ENCODE data around the gene ODR4.

DNA sequence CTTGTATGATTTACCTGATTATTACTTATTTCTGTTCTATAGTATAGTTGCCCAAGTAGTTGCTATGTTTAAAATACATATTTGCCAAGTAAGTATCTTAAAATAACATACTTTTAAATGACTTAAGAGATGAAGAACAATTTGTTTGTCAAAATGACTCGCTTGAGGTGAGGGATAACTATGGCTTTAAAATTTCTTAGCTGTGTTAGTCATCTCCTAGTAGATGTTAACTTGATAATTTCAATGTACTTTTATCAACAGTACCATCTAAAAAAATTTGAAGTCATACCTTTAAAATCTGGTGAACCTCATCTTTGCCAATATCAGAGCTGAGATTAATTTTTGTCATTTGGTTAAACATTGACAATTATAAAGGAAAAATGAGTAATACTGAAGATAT is 37.7 kb downstream of the ODR4 start:
- TF ChIP-seq, protein P1, sequence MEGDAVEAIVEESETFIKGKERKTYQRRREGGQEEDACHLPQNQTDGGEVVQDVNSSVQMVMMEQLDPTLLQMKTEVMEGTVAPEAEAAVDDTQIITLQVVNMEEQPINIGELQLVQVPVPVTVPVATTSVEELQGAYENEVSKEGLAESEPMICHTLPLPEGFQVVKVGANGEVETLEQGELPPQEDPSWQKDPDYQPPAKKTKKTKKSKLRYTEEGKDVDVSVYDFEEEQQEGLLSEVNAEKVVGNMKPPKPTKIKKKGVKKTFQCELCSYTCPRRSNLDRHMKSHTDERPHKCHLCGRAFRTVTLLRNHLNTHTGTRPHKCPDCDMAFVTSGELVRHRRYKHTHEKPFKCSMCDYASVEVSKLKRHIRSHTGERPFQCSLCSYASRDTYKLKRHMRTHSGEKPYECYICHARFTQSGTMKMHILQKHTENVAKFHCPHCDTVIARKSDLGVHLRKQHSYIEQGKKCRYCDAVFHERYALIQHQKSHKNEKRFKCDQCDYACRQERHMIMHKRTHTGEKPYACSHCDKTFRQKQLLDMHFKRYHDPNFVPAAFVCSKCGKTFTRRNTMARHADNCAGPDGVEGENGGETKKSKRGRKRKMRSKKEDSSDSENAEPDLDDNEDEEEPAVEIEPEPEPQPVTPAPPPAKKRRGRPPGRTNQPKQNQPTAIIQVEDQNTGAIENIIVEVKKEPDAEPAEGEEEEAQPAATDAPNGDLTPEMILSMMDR (IDR thresholded peaks at IDR 0.05), result no peak
- TF ChIP-seq, protein P2, sequence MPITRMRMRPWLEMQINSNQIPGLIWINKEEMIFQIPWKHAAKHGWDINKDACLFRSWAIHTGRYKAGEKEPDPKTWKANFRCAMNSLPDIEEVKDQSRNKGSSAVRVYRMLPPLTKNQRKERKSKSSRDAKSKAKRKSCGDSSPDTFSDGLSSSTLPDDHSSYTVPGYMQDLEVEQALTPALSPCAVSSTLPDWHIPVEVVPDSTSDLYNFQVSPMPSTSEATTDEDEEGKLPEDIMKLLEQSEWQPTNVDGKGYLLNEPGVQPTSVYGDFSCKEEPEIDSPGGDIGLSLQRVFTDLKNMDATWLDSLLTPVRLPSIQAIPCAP (CRISPR knock-in tag; IDR thresholded peaks at IDR 0.05), result no peak
- TF ChIP-seq CREB1 (CRISPR knock-in tag; IDR thresholded peaks at IDR 0.05), result no peak
- TF ChIP-seq FOXK1 (CRISPR knock-in tag; IDR thresholded peaks at IDR 0.05), result no peak
- TF ChIP-seq CREM (CRISPR knock-in tag; IDR thresholded peaks at IDR 0.05), result no peak
- TF ChIP-seq, protein P3, sequence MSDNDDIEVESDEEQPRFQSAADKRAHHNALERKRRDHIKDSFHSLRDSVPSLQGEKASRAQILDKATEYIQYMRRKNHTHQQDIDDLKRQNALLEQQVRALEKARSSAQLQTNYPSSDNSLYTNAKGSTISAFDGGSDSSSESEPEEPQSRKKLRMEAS (CRISPR knock-in tag; IDR thresholded peaks at IDR 0.05), result no peak
- TF ChIP-seq, protein P4, sequence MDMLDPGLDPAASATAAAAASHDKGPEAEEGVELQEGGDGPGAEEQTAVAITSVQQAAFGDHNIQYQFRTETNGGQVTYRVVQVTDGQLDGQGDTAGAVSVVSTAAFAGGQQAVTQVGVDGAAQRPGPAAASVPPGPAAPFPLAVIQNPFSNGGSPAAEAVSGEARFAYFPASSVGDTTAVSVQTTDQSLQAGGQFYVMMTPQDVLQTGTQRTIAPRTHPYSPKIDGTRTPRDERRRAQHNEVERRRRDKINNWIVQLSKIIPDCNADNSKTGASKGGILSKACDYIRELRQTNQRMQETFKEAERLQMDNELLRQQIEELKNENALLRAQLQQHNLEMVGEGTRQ (CRISPR knock-in tag; IDR thresholded peaks at IDR 0.05), result no peak
